AG08395 (cell line): ENCODE data around the gene TAF1L.

Source experiments
- DNase-seq: peaks from one replicate; pipeline ENCODE4 v3.0.0; 2012; ENCODE audit warnings: mixed read lengths, low spot score

The TAF1L gene

GRCh38 chr9:32590898-32591297 is 44.6 kb downstream of the TAF1L start:
- no peak for DNase-seq

GRCh38 chr9:32590476-32590875 is 45.0 kb downstream of the TAF1L start:
- no peak for DNase-seq

GRCh38 chr9:32589083-32589723 is 46.3 kb downstream of the TAF1L start:
- DNase-seq: peak; percentile 52

GRCh38 chr9:32587901-32588300 is 47.6 kb downstream of the TAF1L start:
- no peak for DNase-seq

- no peak for DNase-seq
These were observed 50.7 kb downstream of the TAF1L start for GRCh38 chr9:32584784-32585183.

GRCh38 chr9:32581512-32582143 is 53.8 kb downstream of the TAF1L start:
- peak; percentile 38 for DNase-seq

- no peak for DNase-seq
These were observed 54.7 kb downstream of the TAF1L start for GRCh38 chr9:32580631-32581300.

GRCh38 chr9:32579706-32580331 is 55.6 kb downstream of the TAF1L start:
- peak; percentile 56 for DNase-seq
